ENCODE results near the gene SLC9A3.
"Not testable (repeated sequence)": the region's sequence is repeated elsewhere in the genome, so short reads cannot be mapped to it uniquely, and the experiment has no call there.

Gene SLC9A3

GRCh38 chr5:489689-490080 lies 34.6 kb downstream of the SLC9A3 start:
- ATAC-seq, result no peak
- TF ChIP-seq ZNF8 (CRISPR knock-in tag; IDR thresholded peaks at IDR 0.05) (no peak), SNAI2 (CRISPR knock-in tag; IDR thresholded peaks at IDR 0.05) (no peak), ARNTL (CRISPR knock-in tag; IDR thresholded peaks at IDR 0.05; ENCODE audit: borderline replicate concordance, low read depth) (no peak), ZFP30 (CRISPR knock-in tag; IDR thresholded peaks at IDR 0.05) (no peak), PPARA (CRISPR knock-in tag; IDR thresholded peaks at IDR 0.05; ENCODE audit: borderline replicate concordance) (no peak), OSR1 (CRISPR knock-in tag; IDR thresholded peaks at IDR 0.05) (no peak)

- no peak for ATAC-seq
- TF ChIP-seq OSR1 (CRISPR knock-in tag; IDR thresholded peaks at IDR 0.05), result no peak
- TF ChIP-seq ARNTL (CRISPR knock-in tag; IDR thresholded peaks at IDR 0.05; ENCODE audit: borderline replicate concordance, low read depth), result no peak
- TF ChIP-seq CSRNP3 (CRISPR knock-in tag; IDR thresholded peaks at IDR 0.05), result no peak
- no peak for TF ChIP-seq ZC3H10 (CRISPR knock-in tag; IDR thresholded peaks at IDR 0.05)
- no peak for TF ChIP-seq ISL1 (CRISPR knock-in tag; IDR thresholded peaks at IDR 0.05)
- no peak for TF ChIP-seq ZFP30 (CRISPR knock-in tag; IDR thresholded peaks at IDR 0.05)
- TF ChIP-seq SNAI2 (CRISPR knock-in tag; IDR thresholded peaks at IDR 0.05), result no peak
- TF ChIP-seq CSDC2 (CRISPR knock-in tag; IDR thresholded peaks at IDR 0.05), result no peak
These were observed 35.2 kb downstream of the SLC9A3 start for GRCh38 chr5:488744-489688.

GRCh38 chr5:488241-488640 lies 36.0 kb downstream of the SLC9A3 start:
- no peak for ATAC-seq
- TF ChIP-seq TSHZ2 (CRISPR knock-in tag; IDR thresholded peaks at IDR 0.05) (no peak), OSR1 (CRISPR knock-in tag; IDR thresholded peaks at IDR 0.05) (no peak), GLIS3 (CRISPR knock-in tag; IDR thresholded peaks at IDR 0.05) (no peak), ESRRG (CRISPR knock-in tag; IDR thresholded peaks at IDR 0.05) (no peak), ZNF565 (CRISPR knock-in tag; conservative IDR thresholded peaks at IDR 0.05; ENCODE audit: low read depth) (no peak), ZFP30 (CRISPR knock-in tag; IDR thresholded peaks at IDR 0.05) (no peak), ZNF70 (CRISPR knock-in tag; IDR thresholded peaks at IDR 0.05) (no peak), PATZ1 (CRISPR knock-in tag; IDR thresholded peaks at IDR 0.05; ENCODE audit: borderline replicate concordance) (no peak), ISL1 (CRISPR knock-in tag; IDR thresholded peaks at IDR 0.05) (no peak), CREB5 (CRISPR knock-in tag; IDR thresholded peaks at IDR 0.05; ENCODE audit: low read depth) (no peak), POU6F1 (CRISPR knock-in tag; IDR thresholded peaks at IDR 0.05; ENCODE audit: borderline replicate concordance, low read depth) (no peak), RARB (CRISPR knock-in tag; IDR thresholded peaks at IDR 0.05) (no peak), TCF4 (CRISPR knock-in tag; IDR thresholded peaks at IDR 0.05; ENCODE audit: borderline replicate concordance) (no peak), PPARA (CRISPR knock-in tag; IDR thresholded peaks at IDR 0.05; ENCODE audit: borderline replicate concordance) (no peak), SNAI2 (CRISPR knock-in tag; IDR thresholded peaks at IDR 0.05) (no peak), ZC3H10 (CRISPR knock-in tag; IDR thresholded peaks at IDR 0.05) (no peak), ZFP3 (CRISPR knock-in tag; IDR thresholded peaks at IDR 0.05) (no peak), CSDC2 (CRISPR knock-in tag; IDR thresholded peaks at IDR 0.05) (no peak), BACH2 (CRISPR knock-in tag; IDR thresholded peaks at IDR 0.05; ENCODE audit: borderline replicate concordance) (no peak)

GRCh38 chr5:486597-486996 lies 37.7 kb downstream of the SLC9A3 start:
- not testable (repeated sequence) for ATAC-seq

Measured in SK-N-SH treated with all-trans-retinoic acid at 6 μM for 48 hours (cell line).